ENCODE data around the gene RC3H1.
"Not testable (repeated sequence)": the region's sequence is repeated elsewhere in the genome, so short reads cannot be mapped to it uniquely, and the experiment has no call there.

The RC3H1 gene

DNA sequence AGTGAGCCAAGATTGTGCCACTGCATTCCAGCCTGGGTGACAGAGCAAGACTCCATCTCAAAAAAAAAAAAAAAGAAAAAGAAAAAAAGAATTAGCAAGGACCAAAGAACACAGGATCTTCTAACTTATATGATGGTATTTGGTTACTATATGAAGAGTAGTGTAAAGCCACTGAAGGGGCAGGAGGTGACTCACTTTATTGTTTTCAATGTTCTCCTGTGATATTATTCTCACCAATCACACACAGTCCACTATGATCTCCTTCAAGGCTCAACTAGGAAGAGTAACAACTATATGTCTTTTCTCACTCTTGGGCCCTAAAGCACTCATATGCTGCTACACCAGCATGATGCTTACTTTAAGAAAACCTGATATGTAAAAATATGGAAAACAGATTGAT is 26.7 kb downstream of the RC3H1 start:
- Histone ChIP-seq H3K27ac (no peak overlapping the region), H3K4me3 (no peak overlapping the region)
- DNase-seq (ENCODE audit: low spot score), result no peak
- no peak for TF ChIP-seq CTCF (IDR thresholded peaks at IDR 0.05)

GRCh38 chr1:173993948-173994347 is 28.2 kb downstream of the RC3H1 start:
- not testable (repeated sequence) for H3K4me3 ChIP-seq; H3K27ac ChIP-seq; DNase-seq (ENCODE audit: low spot score)

- H3K27ac ChIP-seq, result no peak overlapping the region
- DNase-seq (ENCODE audit: low spot score), result no peak
- H3K4me3 ChIP-seq, result no peak overlapping the region
- no peak for TF ChIP-seq CTCF (IDR thresholded peaks at IDR 0.05)
Observed at GRCh38 chr1:173988068-173988467, 34.1 kb downstream of the RC3H1 start.

DNA sequence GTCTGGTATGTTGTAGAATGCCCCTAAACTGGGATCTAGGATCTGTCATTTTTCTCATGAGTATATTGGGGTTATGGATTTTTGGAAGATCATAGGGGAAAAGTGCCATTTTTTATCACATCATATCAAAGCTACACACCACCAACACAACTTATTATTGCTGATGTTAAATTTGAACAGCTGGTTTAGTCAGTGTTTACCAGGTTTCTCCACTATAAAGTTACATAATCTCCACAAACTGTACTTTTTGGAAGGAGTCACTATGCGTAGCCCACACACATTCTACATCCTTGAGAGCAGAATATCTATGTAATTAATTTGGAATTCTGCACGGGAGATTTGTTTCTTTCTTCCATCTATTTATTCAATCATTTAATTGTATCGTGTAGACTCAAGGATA is 35.2 kb downstream of the RC3H1 start:
- H3K27ac ChIP-seq, result no peak overlapping the region
- TF ChIP-seq CTCF (IDR thresholded peaks at IDR 0.05), result no peak
- no peak overlapping the region for H3K4me3 ChIP-seq
- no peak for DNase-seq (ENCODE audit: low spot score)

DNA sequence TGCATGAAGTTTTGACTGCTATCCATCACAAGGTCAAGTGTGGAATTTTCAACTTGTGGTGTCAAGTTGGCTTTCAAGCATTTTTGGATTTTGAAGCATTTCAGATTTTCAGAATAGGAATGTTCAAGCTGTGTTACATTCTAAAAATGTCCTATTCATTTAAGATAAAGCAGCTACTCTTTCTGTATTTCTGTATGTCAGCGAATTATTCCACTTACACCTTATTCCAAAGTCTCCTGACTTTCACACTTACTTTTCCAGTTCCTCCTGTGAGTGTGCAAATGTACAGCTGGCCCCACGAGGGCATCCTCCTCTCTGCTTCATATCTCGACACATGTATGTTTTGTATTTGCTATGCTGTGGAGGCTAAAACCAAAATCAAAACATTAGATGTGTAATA is 51.9 kb downstream of the RC3H1 start:
- Histone ChIP-seq H3K4me3 (no peak overlapping the region), H3K27ac (no peak overlapping the region)
- DNase-seq (ENCODE audit: low spot score), result no peak
- no peak for TF ChIP-seq CTCF (IDR thresholded peaks at IDR 0.05)

GRCh38 chr1:173965896-173966295 is 56.3 kb downstream of the RC3H1 start:
- DNase-seq (ENCODE audit: low spot score); H3K27ac ChIP-seq; H3K4me3 ChIP-seq: not testable (repeated sequence)

DNA sequence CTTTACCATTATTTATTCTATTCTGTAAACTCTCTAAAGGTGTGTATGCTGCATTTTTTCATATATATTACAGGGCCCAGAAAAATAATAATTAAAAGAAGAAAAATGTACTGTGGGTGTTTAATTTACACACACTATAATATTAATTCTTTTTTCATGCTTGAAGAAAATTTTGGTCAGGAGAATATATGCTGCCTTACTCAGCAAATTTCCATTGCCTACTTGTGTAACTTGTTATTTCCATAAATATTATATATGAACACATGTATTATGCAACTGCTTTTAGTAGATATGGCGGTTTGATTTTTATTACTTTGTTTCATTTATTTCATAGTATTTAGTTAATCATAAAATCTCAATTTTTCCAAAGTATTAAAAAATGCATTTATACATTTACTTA is 58.7 kb downstream of the RC3H1 start:
- no peak for TF ChIP-seq CTCF (IDR thresholded peaks at IDR 0.05)
- no peak for DNase-seq (ENCODE audit: low spot score)
- Histone ChIP-seq H3K4me3 (no peak overlapping the region), H3K27ac (no peak overlapping the region)

GRCh38 chr1:173960625-173961024 is 61.5 kb downstream of the RC3H1 start:
- Histone ChIP-seq H3K27ac (no peak overlapping the region), H3K4me3 (no peak overlapping the region)
- DNase-seq (ENCODE audit: low spot score), result no peak
- no peak for TF ChIP-seq CTCF (IDR thresholded peaks at IDR 0.05)
